ENCODE results near the gene LARGE1. TPM values are rescaled to one million over a fixed set of nuclear protein-coding genes. Genes with fewer than 3 reads are reported as not detected.

The LARGE1 gene
- total and polyA plus RNA-seq, 2 of the 4 experiments (the other 2 are of a cell fraction) = 6.2 to 12.4 TPM

DNA sequence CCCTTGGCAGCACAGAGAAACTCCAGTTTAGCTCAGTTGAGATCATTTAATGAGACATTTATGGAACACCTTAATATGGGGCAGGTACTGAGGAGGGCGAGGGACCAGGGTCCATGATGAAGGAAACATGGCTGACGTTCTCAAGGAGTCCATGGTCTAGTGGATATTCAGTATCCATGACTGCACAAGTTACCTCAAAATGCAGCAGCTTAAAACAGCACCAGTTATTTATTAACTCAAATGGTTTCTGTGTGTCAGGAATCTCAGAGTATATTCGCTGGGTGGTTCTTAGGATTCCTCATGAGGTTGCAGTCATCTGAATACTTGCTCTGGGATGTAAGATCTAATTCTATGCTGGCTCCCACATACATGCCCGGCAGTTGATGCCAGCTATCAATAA, 346.8 kb downstream of the LARGE1 start:
- intact Hi-C loops (cut with micrococcal nuclease) = no loop called here
- Histone ChIP-seq H3K18ac (ENCODE audit: low read depth, low read length) (no peak overlapping the region), H2AFZ (replicated peaks; ENCODE audit: low read length, poor library complexity) (no peak overlapping the region), H2AK5ac (ENCODE audit: low read depth, low read length) (no peak overlapping the region), H4K5ac (ENCODE audit: low read depth, low read length) (no peak overlapping the region), H3K9ac (ENCODE audit: low read depth, low read length) (no peak overlapping the region), H2BK20ac (ENCODE audit: low read depth, low read length) (no peak overlapping the region), H2BK120ac (ENCODE audit: low read depth, low read length) (no peak overlapping the region), H3K4me2 (ENCODE audit: low read depth, low read length) (no peak overlapping the region), H2AK9ac (replicated peaks; ENCODE audit: low read depth, low read length, poor library complexity) (no peak overlapping the region), H3K79me1 (ENCODE audit: low read depth in 1 of 2, low read length in 2 of 2) (no peaks in the 10 kb centered on the region), H4K20me1 (ENCODE audit: insufficient read depth, low read length) (no peaks in the 10 kb centered on the region), H3K36me3 (ENCODE audit: control insufficient read depth, insufficient read depth, low read length) (no peaks in the 10 kb centered on the region), H3K27ac (ENCODE audit: insufficient read depth, low read length) (no peak overlapping the region), H3K4me1 (ENCODE audit: control insufficient read depth, insufficient read depth, low read length) (no peaks in the 10 kb centered on the region), H3K4ac (ENCODE audit: low read depth, low read length) (no peak overlapping the region), H2BK15ac (ENCODE audit: low read depth, low read length) (no peak overlapping the region), H2BK5ac (ENCODE audit: low read depth, low read length, poor library complexity, severe bottlenecking) (no peak overlapping the region), H4K8ac (ENCODE audit: low read depth in 2 of 2, low read length in 2 of 2) (no peak overlapping the region), H3K9me1 (ENCODE audit: insufficient read depth, low read length) (no peaks in the 10 kb centered on the region), H3K23ac (ENCODE audit: low read depth, low read length) (no peak overlapping the region), H4K91ac (ENCODE audit: insufficient read depth, low read depth, low read length) (no peak overlapping the region), H3K56ac (ENCODE audit: extremely low read depth, insufficient read depth, low read length) (no peak overlapping the region), H3K27me3 (ENCODE audit: control insufficient read depth, insufficient read depth, low read length) (no peaks in the 10 kb centered on the region), H3K4me3 (ENCODE audit: insufficient read depth, low read depth, low read length) (no peak overlapping the region), H3K14ac (replicated peaks; ENCODE audit: low read depth, low read length) (no peak overlapping the region), H3K9me3 (ENCODE audit: control insufficient read depth, insufficient read depth, low read length) (no peaks in the 10 kb centered on the region)
- no peak for ATAC-seq (ENCODE audit: low read depth)
- in situ Hi-C loops (cut with MboI; ENCODE audit: low sequenced_read_pairs) = no loop called here
- POLR2A ChIA-PET (ENCODE audit: unreplicated experiment) = interaction anchor here (0.6 kb wide), 1 partner anchor 61 kb away, joined by 4 read pairs; no protein-coding TSS in a partner anchor
- CTCF ChIA-PET = interaction anchor here (0.9 kb wide), 1 partner anchor 272 kb away, joined by 3 read pairs; no protein-coding TSS in a partner anchor
- DNase-seq = no peak
- BruUV-seq (replicated peaks) = no TSS peak
- dilution Hi-C loops (cut with HindIII; ENCODE audit: low sequenced_read_pairs, unreplicated experiment) = no loop called here
- 75% methylated on average over 1 of the region's 4 CpGs; no CpG with 5 or more reads in 1 of the 2 experiments for WGBS, 2 experiments (ENCODE audit: extremely low coverage in 2 of 2, insufficient read length in 1 of 2)
- no peak for TF ChIP-seq CHD1 (IDR thresholded peaks at IDR 0.05; ENCODE audit: low read depth, low read length)
- no peak for TF ChIP-seq MXI1 (IDR thresholded peaks at IDR 0.05; ENCODE audit: borderline replicate concordance, low read depth, low read length)
- no peak for TF ChIP-seq MAZ (IDR thresholded peaks at IDR 0.05; ENCODE audit: borderline replicate concordance, low read depth, low read length)
- TF ChIP-seq SMC3 (IDR thresholded peaks at IDR 0.05; ENCODE audit: low read depth, low read length) = no peak
- TF ChIP-seq NFE2L2 (IDR thresholded peaks at IDR 0.05; ENCODE audit: low read depth, low read length) = no peak
- no peak for TF ChIP-seq POLR2A (IDR thresholded peaks at IDR 0.05; ENCODE audit: low read depth, low read length)
- no peak for TF ChIP-seq CEBPB (IDR thresholded peaks at IDR 0.05; ENCODE audit: low read depth, low read length)
- no peak for TF ChIP-seq BHLHE40 (IDR thresholded peaks at IDR 0.05; ENCODE audit: low read depth, low read length)
- TF ChIP-seq RFX5 (IDR thresholded peaks at IDR 0.05; ENCODE audit: low read depth, low read length) = no peak
- no peak for TF ChIP-seq MAFK (IDR thresholded peaks at IDR 0.05; ENCODE audit: low read depth, low read length)
- no peak for TF ChIP-seq RCOR1 (IDR thresholded peaks at IDR 0.05; ENCODE audit: insufficient replicate concordance, low read length)
- TF ChIP-seq, protein P1, sequence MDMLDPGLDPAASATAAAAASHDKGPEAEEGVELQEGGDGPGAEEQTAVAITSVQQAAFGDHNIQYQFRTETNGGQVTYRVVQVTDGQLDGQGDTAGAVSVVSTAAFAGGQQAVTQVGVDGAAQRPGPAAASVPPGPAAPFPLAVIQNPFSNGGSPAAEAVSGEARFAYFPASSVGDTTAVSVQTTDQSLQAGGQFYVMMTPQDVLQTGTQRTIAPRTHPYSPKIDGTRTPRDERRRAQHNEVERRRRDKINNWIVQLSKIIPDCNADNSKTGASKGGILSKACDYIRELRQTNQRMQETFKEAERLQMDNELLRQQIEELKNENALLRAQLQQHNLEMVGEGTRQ (IDR thresholded peaks at IDR 0.05; ENCODE audit: low read depth, low read length) = no peak
- TF ChIP-seq, protein P2, sequence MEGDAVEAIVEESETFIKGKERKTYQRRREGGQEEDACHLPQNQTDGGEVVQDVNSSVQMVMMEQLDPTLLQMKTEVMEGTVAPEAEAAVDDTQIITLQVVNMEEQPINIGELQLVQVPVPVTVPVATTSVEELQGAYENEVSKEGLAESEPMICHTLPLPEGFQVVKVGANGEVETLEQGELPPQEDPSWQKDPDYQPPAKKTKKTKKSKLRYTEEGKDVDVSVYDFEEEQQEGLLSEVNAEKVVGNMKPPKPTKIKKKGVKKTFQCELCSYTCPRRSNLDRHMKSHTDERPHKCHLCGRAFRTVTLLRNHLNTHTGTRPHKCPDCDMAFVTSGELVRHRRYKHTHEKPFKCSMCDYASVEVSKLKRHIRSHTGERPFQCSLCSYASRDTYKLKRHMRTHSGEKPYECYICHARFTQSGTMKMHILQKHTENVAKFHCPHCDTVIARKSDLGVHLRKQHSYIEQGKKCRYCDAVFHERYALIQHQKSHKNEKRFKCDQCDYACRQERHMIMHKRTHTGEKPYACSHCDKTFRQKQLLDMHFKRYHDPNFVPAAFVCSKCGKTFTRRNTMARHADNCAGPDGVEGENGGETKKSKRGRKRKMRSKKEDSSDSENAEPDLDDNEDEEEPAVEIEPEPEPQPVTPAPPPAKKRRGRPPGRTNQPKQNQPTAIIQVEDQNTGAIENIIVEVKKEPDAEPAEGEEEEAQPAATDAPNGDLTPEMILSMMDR (conservative IDR thresholded peaks at IDR 0.05; ENCODE audit: low read depth, low read length) = no peak
- TF ChIP-seq, protein P3, sequence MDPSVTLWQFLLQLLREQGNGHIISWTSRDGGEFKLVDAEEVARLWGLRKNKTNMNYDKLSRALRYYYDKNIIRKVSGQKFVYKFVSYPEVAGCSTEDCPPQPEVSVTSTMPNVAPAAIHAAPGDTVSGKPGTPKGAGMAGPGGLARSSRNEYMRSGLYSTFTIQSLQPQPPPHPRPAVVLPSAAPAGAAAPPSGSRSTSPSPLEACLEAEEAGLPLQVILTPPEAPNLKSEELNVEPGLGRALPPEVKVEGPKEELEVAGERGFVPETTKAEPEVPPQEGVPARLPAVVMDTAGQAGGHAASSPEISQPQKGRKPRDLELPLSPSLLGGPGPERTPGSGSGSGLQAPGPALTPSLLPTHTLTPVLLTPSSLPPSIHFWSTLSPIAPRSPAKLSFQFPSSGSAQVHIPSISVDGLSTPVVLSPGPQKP (IDR thresholded peaks at IDR 0.05; ENCODE audit: borderline replicate concordance, low read depth, low read length) = no peak

All from IMR-90 (cell line).